Activated T-helper 1 cell treated with anti-CD3 and anti-CD28 coated beads, Interleukin-12 subunit alpha, Interleukin-12 subunit beta, Interleukin-2, Interleukin-4 antibody, amounts not matched to agents 30 ng/mL and 10 ng/mL and 1 ng/mL, durations not matched to agents 14 hours and 24 hours and 36 hours (primary cell): ENCODE results near the gene SMIM44. TPM values are rescaled to one million over a fixed set of nuclear protein-coding genes. Genes with fewer than 3 reads are reported as not detected.
"Not testable (repeated sequence)": the region's sequence is repeated elsewhere in the genome, so short reads cannot be mapped to it uniquely, and the experiment has no call there.

Experiments
- DNase-seq: peaks from one replicate; pipeline ENCODE4 v3.0.0; 2021; ENCODE audit warnings: low spot score
- H3K27ac Mint-ChIP-seq: one replicate; pipeline ENCODE4 v1.8.0; 2021; ENCODE audit warnings: mild to moderate bottlenecking, mixed read lengths
- H3K27me3 Mint-ChIP-seq: one replicate; pipeline ENCODE4 v1.8.0; 2022; ENCODE audit warnings: mild to moderate bottlenecking, moderate library complexity, mixed read lengths; ENCODE audit not compliant: insufficient read depth
- H3K36me3 Mint-ChIP-seq: one replicate; pipeline ENCODE4 v1.8.0; 2021; ENCODE audit warnings: low read depth, mixed read lengths
- H3K4me1 Mint-ChIP-seq: one replicate; pipeline ENCODE4 v1.8.0; 2021; ENCODE audit warnings: low read depth, mixed read lengths
- H3K4me3 Mint-ChIP-seq: one replicate; pipeline ENCODE4 v1.8.0; 2021; ENCODE audit warnings: mild to moderate bottlenecking, moderate library complexity, mixed read lengths
- H3K9me3 Mint-ChIP-seq: one replicate; pipeline ENCODE4 v1.8.0; 2021; ENCODE audit warnings: mixed read lengths
- intact Hi-C: fragments of 100-400 bp; cut with micrococcal nuclease; formaldehyde crosslinking; loops from one replicate; pipeline ENCODE4 v1.15.1; 2024
- total RNA-seq: library from RNA; stranded (reverse); gene quantifications from 2 replicates; pipeline ENCODE4 v1.2.3, GENCODE V29; 2022

SMIM44 gene
- total RNA-seq: not detected in 2 replicates

DNA sequence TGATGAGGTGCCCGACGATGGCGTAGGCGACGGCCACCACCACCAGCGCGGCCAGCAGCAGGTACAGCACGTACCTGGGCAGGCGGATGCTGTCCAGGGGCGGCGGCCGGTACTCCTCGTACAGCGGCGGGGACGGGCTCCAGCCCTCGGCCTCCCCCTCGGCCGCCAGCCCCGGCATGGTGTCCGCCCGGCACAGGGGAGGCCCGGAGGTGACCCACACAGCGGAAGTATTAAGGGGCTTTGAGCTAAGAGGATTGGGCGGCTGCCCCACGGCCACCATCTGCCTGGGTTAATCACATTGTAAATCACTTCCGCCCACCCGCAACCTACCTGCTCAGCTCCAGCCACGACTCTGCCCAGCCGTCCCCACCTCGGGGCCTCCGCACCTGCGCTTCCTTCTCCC, at the start of gene SMIM44:
TSS of gene SMIM44 (minus strand) at position 216 of the 403 bp plus-strand sequence. CDS start at position 178, 38 bp downstream.
- Mint-ChIP-seq H3K36me3 (no peaks in the 10 kb centered on the region), H3K27me3 (no peaks in the 10 kb centered on the region), H3K9me3 (no peaks in the 10 kb centered on the region), H3K4me3 (no peak within 1 kb of the TSS), H3K27ac (no peak within 1 kb of the TSS), H3K4me1 (peaks cover under 1% of the 10 kb centered on the region)
- intact Hi-C loops: no loop called here
- DNase-seq: no peak

DNA sequence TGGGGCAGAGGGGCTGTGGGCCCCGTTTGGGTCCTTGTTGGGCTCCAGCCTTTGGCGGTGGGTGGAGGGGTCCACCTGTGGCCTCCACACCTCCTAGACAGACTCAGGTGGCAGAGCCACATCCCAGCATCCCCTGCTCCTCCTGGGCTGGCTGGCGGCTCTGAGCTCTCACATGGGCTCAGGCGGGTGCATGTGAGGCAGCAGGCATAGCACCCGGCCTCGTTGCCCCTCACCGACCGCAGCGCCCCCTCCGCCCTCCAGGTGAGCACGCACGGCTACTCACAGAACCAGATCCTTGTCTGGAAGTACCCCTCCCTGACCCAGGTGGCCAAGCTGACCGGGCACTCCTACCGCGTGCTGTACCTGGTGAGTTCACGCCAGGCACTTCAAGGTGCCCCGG, 49.8 kb upstream of the SMIM44 start:
- Mint-ChIP-seq H3K36me3 (peaks cover 15% of the 10 kb centered on the region), H3K27ac (no peak overlapping the region), H3K9me3 (no peaks in the 10 kb centered on the region), H3K27me3 (no peaks in the 10 kb centered on the region), H3K4me1 (no peaks in the 10 kb centered on the region), H3K4me3 (no peak overlapping the region)
- intact Hi-C loops: no loop called here
- DNase-seq: no peak

DNA sequence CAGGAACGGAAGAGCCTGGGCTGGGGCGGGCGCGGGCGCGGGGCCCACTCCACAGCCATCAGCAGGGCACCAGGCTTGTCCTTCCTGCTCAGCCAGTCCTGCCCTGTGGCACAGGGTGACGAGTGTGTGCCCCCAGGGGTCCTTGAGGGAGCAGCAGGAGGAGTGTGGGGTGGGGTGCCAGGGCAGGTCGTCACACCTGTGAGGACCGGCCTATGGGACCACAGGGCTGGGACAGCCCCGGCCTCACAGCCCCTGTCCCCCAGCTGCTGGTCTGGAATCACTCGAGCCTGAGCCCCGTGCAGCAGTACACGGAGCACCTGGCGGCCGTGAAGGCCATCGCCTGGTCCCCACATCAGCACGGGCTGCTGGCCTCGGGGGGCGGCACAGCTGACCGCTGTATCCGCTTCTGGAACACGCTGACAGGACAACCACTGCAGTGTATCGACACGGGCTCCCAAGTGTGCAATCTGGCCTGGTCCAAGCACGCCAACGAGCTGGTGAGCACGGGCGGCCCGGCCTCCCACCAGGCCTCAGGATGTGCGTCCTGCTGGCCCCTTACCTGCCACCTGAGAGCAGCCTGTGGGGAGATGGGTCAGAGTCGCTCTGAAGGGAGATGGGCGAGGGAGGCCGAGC, 49.0 kb upstream of the SMIM44 start:
- H3K4me3 Mint-ChIP-seq: no peak overlapping the region
- no peak for DNase-seq
- peaks cover 11% of the 10 kb centered on the region for H3K36me3 Mint-ChIP-seq
- no peak overlapping the region for H3K27ac Mint-ChIP-seq
- intact Hi-C loops: no loop called here
- no peaks in the 10 kb centered on the region for H3K27me3 Mint-ChIP-seq
- no peaks in the 10 kb centered on the region for H3K4me1 Mint-ChIP-seq
- H3K9me3 Mint-ChIP-seq: no peaks in the 10 kb centered on the region

DNA sequence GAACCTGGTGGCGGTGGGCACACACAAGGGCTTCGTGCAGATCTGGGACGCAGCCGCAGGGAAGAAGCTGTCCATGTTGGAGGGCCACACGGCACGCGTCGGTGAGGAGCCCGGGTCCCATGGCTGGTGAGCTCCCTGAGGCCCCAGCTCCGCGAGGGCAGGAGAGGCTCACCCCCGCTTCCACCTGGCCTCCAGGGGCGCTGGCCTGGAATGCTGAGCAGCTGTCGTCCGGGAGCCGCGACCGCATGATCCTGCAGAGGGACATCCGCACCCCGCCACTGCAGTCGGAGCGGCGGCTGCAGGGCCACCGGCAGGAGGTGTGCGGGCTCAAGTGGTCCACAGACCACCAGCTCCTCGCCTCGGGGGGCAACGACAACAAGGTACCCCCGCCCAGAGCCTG, 48.5 kb upstream of the SMIM44 start:
- DNase-seq: no peak
- H3K27me3 Mint-ChIP-seq: no peaks in the 10 kb centered on the region
- intact Hi-C loops: no loop called here

DNA sequence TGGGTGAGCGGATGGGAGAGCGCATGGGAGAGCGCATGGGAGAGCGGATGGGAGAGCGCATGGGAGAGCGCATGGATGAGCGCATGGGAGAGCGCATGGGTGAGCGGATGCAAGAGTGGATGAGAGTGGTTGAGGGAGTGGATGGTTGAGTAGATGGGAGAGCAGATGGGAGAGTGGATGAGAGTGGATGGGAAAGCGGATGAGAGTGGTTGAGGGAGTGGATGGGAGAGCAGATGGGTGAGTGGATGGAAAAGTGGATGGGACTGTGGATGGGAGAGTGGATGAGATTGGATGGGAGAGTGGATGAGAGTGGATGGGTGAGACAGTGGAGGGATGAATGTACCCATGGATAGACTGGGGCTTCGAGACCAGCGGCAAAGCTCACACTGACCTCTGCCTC, 47.1 kb upstream of the SMIM44 start:
- intact Hi-C loops: no loop called here
- H3K27ac Mint-ChIP-seq: no peak overlapping the region
- H3K4me1 Mint-ChIP-seq: no peaks in the 10 kb centered on the region
- DNase-seq: no peak
- no peaks in the 10 kb centered on the region for H3K9me3 Mint-ChIP-seq
- peaks cover 12% of the 10 kb centered on the region for H3K36me3 Mint-ChIP-seq
- H3K27me3 Mint-ChIP-seq: no peaks in the 10 kb centered on the region
- no peak overlapping the region for H3K4me3 Mint-ChIP-seq

More for the DNA sequence above, 48.5 kb upstream of the SMIM44 start:
- H3K4me3 Mint-ChIP-seq: no peak overlapping the region
- peaks cover 15% of the 10 kb centered on the region for H3K36me3 Mint-ChIP-seq
- no peaks in the 10 kb centered on the region for H3K4me1 Mint-ChIP-seq
- H3K27ac Mint-ChIP-seq: no peak overlapping the region
- no peaks in the 10 kb centered on the region for H3K9me3 Mint-ChIP-seq

DNA sequence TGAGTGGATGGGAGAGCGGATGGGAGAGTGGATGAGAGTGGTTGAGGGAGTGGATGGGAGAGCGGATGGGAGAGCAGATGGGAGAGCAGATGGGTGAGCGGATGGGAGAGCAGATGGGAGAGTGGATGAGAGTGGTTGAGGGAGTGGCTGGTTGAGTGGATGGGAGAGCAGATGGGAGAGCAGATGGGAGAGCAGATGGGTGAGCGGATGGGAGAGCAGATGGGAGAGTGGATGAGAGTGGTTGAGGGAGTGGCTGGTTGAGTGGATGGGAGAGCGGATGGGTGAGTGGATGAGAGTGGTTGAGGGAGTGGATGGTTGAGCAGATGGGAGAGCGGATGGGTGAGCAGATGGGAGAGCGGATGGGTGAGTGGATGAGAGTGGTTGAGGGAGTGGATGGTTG, 46.1 kb upstream of the SMIM44 start:
- H3K27me3 Mint-ChIP-seq, H3K4me3 Mint-ChIP-seq, H3K27ac Mint-ChIP-seq, H3K4me1 Mint-ChIP-seq, DNase-seq, intact Hi-C loops, H3K9me3 Mint-ChIP-seq: not testable (repeated sequence)
- H3K36me3 Mint-ChIP-seq: peaks cover 11% of the 10 kb centered on the region

DNA sequence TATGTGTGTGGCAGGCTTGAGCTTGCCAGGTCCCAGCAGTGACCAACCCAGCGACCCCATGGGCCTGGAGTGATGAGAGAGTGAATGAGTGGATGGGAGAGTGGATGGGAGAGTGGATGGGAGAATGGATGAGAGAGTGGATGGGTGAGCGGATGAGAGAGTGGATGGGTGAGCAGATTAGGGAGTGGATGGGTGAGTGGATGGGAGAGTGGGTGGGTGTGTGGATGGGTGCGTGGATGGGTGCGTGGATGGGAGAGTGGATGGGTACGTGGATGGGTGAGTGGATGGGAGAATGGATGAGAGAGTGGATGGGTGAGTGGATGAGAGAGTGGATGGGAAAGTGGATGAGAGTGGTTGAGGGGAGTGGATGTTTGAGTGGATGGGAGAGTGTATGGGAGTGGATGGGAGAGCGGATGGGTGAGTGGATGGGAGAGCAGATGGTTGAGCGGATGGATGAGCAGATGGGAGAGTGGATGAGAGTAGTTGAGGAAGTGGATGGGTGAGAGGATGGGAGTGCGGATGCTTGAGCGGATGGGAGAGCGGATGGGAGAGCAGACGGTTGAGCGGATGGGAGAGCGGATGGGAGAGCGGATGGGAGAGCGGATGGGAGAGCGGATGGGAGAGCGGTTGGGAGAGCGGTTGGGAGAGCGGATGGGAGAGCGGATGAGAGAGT, 45.4 kb upstream of the SMIM44 start:
- Mint-ChIP-seq H3K9me3 (no peaks in the 10 kb centered on the region), H3K36me3 (peaks cover 14% of the 10 kb centered on the region), H3K27me3 (no peaks in the 10 kb centered on the region), H3K4me1 (no peaks in the 10 kb centered on the region), H3K27ac (no peak overlapping the region), H3K4me3 (no peak overlapping the region)
- intact Hi-C loops: no loop called here
- no peak for DNase-seq

DNA sequence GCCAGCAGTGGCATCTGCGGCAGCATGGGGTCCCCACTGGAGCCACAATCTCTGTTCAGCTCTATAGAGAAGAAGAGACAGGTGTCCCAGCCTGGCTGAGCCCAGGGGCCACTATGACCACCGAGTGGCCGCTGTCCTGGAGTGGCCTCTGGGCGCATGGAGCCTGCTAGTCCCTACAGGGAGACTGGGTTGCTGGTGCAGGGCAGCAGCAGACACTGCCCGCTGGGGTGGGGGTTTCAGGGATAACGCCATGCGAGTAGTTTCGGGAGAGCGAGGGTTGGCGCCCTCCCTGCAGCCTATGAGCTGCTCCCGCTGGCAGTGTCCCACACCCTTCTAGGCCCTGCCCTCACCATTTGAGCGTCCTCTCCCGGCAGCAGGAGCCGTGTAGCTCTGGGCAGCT, 44.8 kb upstream of the SMIM44 start:
- DNase-seq: no peak
- Mint-ChIP-seq H3K4me3 (no peak overlapping the region), H3K36me3 (peaks cover 14% of the 10 kb centered on the region), H3K4me1 (no peaks in the 10 kb centered on the region), H3K27ac (no peak overlapping the region), H3K9me3 (no peaks in the 10 kb centered on the region), H3K27me3 (no peaks in the 10 kb centered on the region)
- intact Hi-C loops: no loop called here

DNA sequence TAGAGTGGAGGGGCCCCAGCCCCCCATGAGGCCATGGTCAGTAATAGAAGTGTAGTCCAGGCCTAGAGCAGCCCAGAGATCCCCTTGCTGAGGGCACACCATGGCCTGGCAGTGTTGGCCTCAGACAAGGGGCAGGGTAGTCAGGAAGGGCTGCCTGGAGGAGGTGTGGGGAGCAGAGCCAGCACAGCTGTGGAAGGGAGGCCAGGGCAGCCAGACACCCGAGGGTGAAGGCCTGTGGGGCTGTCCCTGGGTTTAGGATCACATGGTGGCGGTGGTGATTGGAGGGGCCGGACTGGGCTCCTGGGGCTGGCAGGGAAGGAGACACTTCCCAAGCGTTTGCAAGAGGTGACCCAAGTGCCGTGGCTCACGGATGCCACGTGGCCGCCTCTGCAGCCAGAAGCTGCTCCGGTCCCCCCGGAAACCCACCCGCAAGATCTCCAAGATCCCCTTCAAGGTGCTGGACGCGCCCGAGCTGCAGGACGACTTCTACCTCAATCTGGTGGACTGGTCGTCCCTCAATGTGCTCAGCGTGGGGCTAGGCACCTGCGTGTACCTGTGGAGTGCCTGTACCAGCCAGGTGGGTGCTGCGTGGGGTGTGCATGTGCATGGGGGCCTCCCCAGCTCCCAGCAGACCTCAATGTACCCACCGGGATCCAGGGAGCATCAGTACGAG, 44.1 kb upstream of the SMIM44 start:
- intact Hi-C loops: no loop called here
- no peak overlapping the region for H3K4me3 Mint-ChIP-seq
- no peaks in the 10 kb centered on the region for H3K27me3 Mint-ChIP-seq
- H3K36me3 Mint-ChIP-seq: peaks cover 14% of the 10 kb centered on the region
- no peaks in the 10 kb centered on the region for H3K4me1 Mint-ChIP-seq
- no peak overlapping the region for H3K27ac Mint-ChIP-seq
- DNase-seq: no peak
- no peaks in the 10 kb centered on the region for H3K9me3 Mint-ChIP-seq

DNA sequence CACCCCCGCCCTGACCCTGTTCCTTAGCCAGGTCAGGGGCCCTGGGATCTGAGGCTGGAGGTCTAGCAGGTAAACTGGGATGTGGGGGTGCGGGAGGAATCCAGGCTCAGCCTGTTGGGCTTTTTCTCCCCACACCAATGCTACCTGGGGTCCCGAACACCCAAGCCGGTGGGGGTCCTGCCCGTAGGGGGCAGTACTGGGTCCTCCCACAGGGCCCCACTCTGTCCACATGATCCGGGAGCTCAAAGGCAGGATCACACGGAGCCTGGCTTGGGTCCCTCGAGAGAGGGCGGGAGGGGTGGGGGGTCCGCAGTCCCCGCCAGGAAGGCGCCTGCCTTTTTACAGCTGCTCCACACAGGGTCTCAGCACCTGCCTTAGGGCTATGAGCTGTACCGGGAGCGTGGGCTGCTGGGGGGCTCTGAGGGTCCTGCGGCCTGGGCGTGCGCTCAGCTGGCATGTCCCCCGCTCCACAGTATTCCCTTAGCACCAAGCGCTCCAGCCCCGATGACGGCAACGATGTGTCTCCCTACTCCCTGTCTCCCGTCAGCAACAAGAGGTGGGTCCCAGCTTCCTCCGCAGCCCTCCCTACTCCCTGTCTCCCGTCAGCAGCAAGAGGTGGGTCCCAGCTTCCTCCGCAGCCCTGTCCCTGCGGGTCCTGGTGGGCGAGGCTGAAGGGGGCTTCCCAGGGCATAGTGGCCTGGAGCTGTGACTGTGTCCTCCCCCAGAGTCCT, 43.4 kb upstream of the SMIM44 start:
- Mint-ChIP-seq H3K36me3 (peaks cover 14% of the 10 kb centered on the region), H3K27ac (no peak overlapping the region), H3K27me3 (no peaks in the 10 kb centered on the region), H3K4me1 (no peaks in the 10 kb centered on the region), H3K4me3 (no peak overlapping the region), H3K9me3 (no peaks in the 10 kb centered on the region)
- intact Hi-C loops: no loop called here
- no peak for DNase-seq

DNA sequence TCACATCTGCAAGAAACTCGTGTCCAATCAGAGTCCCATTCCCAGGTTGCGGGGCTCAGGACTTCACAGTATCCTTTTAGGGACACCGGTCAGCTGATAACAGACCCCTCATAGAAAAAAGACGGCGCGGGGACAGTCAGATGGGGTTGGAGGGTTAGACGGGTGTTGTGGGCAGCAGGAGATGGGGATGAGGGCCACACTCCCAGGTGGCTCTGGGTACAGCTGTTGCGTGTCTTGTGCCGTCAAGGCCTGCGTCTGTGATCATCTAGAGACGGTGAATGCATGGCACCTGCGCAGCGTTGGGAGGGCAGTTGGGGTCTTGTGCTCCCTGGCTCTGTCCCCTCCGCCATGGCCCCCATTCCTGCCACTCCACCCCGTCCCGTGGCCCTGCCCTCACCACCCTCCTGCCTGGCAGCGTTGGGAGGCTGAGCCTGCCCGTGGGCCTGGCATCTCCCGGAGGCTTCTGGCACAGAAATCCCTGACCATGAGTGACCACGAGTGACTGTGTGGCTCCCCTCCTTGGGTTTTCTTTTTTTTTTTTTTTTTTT, 41.7 kb upstream of the SMIM44 start:
- intact Hi-C loops: no loop called here
- no peak for DNase-seq
- no peaks in the 10 kb centered on the region for H3K27me3 Mint-ChIP-seq
- H3K4me1 Mint-ChIP-seq: peaks cover 5% of the 10 kb centered on the region
- peaks cover 14% of the 10 kb centered on the region for H3K36me3 Mint-ChIP-seq
- no peaks in the 10 kb centered on the region for H3K9me3 Mint-ChIP-seq
- H3K4me3 Mint-ChIP-seq: no peak overlapping the region
- H3K27ac Mint-ChIP-seq: no peak overlapping the region

DNA sequence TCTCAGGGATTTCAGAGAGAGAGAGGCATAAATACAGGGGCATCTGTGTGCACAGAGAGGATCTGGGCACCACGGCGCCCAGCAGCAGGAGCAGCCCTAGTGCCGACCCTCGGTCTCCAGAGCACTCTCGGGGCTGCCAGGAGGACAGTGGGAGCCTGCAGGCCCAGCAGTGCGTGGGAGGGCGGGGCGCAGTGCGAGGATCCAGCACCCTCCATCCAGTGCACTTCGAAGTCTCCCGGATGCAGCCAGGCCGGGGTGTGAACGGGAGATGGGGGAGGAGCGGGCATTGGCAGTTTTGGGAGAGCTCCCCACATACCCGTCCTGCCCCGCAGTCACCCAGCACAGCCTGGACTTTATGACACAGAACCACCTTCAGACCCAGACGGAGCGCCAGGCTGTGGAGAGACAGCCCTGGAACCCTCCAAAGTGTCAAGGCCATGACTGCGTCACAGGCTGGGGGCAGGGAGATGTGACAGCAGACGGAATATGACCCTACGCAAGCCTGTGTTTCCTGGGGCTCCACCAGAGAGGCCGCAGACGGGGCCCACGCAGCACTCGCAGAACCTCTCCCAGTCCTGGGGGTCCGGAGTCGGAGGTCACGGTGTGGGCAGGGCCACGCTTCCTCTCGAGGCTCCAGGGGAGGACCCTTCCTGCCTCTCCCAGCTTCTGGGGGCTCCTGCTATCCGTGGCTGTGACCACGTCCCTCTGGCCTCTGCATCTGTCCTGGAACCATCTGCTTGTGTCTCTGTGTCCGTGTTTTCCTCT, 41.0 kb upstream of the SMIM44 start:
- intact Hi-C loops: no loop called here
- peaks cover 14% of the 10 kb centered on the region for H3K36me3 Mint-ChIP-seq
- H3K27me3 Mint-ChIP-seq: no peaks in the 10 kb centered on the region
- no peaks in the 10 kb centered on the region for H3K9me3 Mint-ChIP-seq
- H3K4me1 Mint-ChIP-seq: peaks cover 5% of the 10 kb centered on the region
- no peak overlapping the region for H3K27ac Mint-ChIP-seq
- no peak overlapping the region for H3K4me3 Mint-ChIP-seq
- DNase-seq: no peak
